GM18511 (cell line): Measurements from ENCODE around the gene CYSLTR2.

Experiments used
- ATAC-seq: cut with Tn5 transposase; IDR thresholded peaks from one replicate; pipeline ENCODE4 v1.9.1; 2021; ENCODE audit warnings: mild to moderate bottlenecking, moderate library complexity; ENCODE audit not compliant: unreplicated experiment

The CYSLTR2 gene

GRCh38 chr13:48735571-48735970 is 81.8 kb downstream of the CYSLTR2 start:
- ATAC-seq = no peak

GRCh38 chr13:48737689-48738088 is 84.0 kb downstream of the CYSLTR2 start:
- ATAC-seq = no peak

GRCh38 chr13:48738311-48738710 is 84.6 kb downstream of the CYSLTR2 start:
- ATAC-seq = no peak

GRCh38 chr13:48739386-48739964 is 85.7 kb downstream of the CYSLTR2 start:
- no peak for ATAC-seq

GRCh38 chr13:48741377-48741776 is 87.6 kb downstream of the CYSLTR2 start:
- ATAC-seq = no peak

GRCh38 chr13:48746821-48747220 is 93.1 kb downstream of the CYSLTR2 start:
- no peak for ATAC-seq

- ATAC-seq = no peak
Measured at GRCh38 chr13:48748681-48749080, 95.0 kb downstream of the CYSLTR2 start.

- ATAC-seq = no peak
Measured at GRCh38 chr13:48749144-48749543, 95.4 kb downstream of the CYSLTR2 start.

- ATAC-seq = peak; percentile 96
Measured at GRCh38 chr13:48749699-48750473, 96.2 kb downstream of the CYSLTR2 start.

GRCh38 chr13:48750588-48751383 is 97.1 kb downstream of the CYSLTR2 start:
- ATAC-seq = no peak

- ATAC-seq = no peak
Measured at GRCh38 chr13:48760626-48761025, 106.9 kb downstream of the CYSLTR2 start.
